ENCODE results near the gene SPINK4.

Gene SPINK4

GRCh38 chr9:33291901-33292300 lies 51.9 kb downstream of the SPINK4 start:
- TF ChIP-seq SIN3A (IDR thresholded peaks at IDR 0.05; ENCODE audit: borderline replicate concordance, insufficient read depth, low read length) (no peak), REST (IDR thresholded peaks at IDR 0.05; ENCODE audit: insufficient read depth in 1 of 2, low read depth in 2 of 2, low read length in 2 of 2) (no peak), POLR2AphosphoS5 (IDR thresholded peaks at IDR 0.05; ENCODE audit: low read depth, low read length) (no peak), FOXP2 (optimal IDR thresholded peaks at IDR 0.05; ENCODE audit: borderline replicate concordance, extremely low read depth, extremely low read length, insufficient read depth) (no peak), TAF1 (IDR thresholded peaks at IDR 0.05; ENCODE audit: borderline replicate concordance, insufficient read depth, low read length) (no peak)

GRCh38 chr9:33293782-33294181 lies 53.8 kb downstream of the SPINK4 start:
- TF ChIP-seq SIN3A (IDR thresholded peaks at IDR 0.05; ENCODE audit: borderline replicate concordance, insufficient read depth, low read length) (no peak), FOXP2 (optimal IDR thresholded peaks at IDR 0.05; ENCODE audit: borderline replicate concordance, extremely low read depth, extremely low read length, insufficient read depth) (no peak), TAF1 (IDR thresholded peaks at IDR 0.05; ENCODE audit: borderline replicate concordance, insufficient read depth, low read length) (no peak), REST (IDR thresholded peaks at IDR 0.05; ENCODE audit: insufficient read depth in 1 of 2, low read depth in 2 of 2, low read length in 2 of 2) (no peak), POLR2AphosphoS5 (IDR thresholded peaks at IDR 0.05; ENCODE audit: low read depth, low read length) (no peak)

GRCh38 chr9:33294670-33295432 lies 54.9 kb downstream of the SPINK4 start:
- TF ChIP-seq POLR2AphosphoS5 (IDR thresholded peaks at IDR 0.05; ENCODE audit: low read depth, low read length) = no peak
- no peak for TF ChIP-seq REST (IDR thresholded peaks at IDR 0.05; ENCODE audit: insufficient read depth in 1 of 2, low read depth in 2 of 2, low read length in 2 of 2)
- TF ChIP-seq SIN3A (IDR thresholded peaks at IDR 0.05; ENCODE audit: borderline replicate concordance, insufficient read depth, low read length) = no peak
- no peak for TF ChIP-seq FOXP2 (optimal IDR thresholded peaks at IDR 0.05; ENCODE audit: borderline replicate concordance, extremely low read depth, extremely low read length, insufficient read depth)
- no peak for TF ChIP-seq TAF1 (IDR thresholded peaks at IDR 0.05; ENCODE audit: borderline replicate concordance, insufficient read depth, low read length)

- no peak for TF ChIP-seq REST (IDR thresholded peaks at IDR 0.05; ENCODE audit: insufficient read depth in 1 of 2, low read depth in 2 of 2, low read length in 2 of 2)
- TF ChIP-seq FOXP2 (optimal IDR thresholded peaks at IDR 0.05; ENCODE audit: borderline replicate concordance, extremely low read depth, extremely low read length, insufficient read depth) = no peak
- TF ChIP-seq POLR2AphosphoS5 (IDR thresholded peaks at IDR 0.05; ENCODE audit: low read depth, low read length) = no peak
- no peak for TF ChIP-seq SIN3A (IDR thresholded peaks at IDR 0.05; ENCODE audit: borderline replicate concordance, insufficient read depth, low read length)
- TF ChIP-seq TAF1 (IDR thresholded peaks at IDR 0.05; ENCODE audit: borderline replicate concordance, insufficient read depth, low read length) = no peak
These were observed 55.6 kb downstream of the SPINK4 start for GRCh38 chr9:33295571-33295970.
